ENCODE data around the gene SLC7A8.

- TF ChIP-seq CTCF (IDR thresholded peaks at IDR 0.05; ENCODE audit: borderline replicate concordance, extremely low read depth, low read length, poor library complexity, severe bottlenecking) (no peak), EZH2 (IDR thresholded peaks at IDR 0.05; ENCODE audit: borderline replicate concordance, low read depth, low read length, severe bottlenecking) (no peak)
Observed at GRCh38 chr14:23159532-23159931, 23.9 kb downstream of the SLC7A8 start.

Data from DND-41 (cell line).